ENCODE measurements around the gene DEAF1. TPM values are rescaled to one million over a fixed set of nuclear protein-coding genes. Genes with fewer than 3 reads are reported as not detected.

Gene DEAF1
- total and polyA plus RNA-seq, 7 donors, result 12.5 to 30.0 (median 18.1) TPM

DNA sequence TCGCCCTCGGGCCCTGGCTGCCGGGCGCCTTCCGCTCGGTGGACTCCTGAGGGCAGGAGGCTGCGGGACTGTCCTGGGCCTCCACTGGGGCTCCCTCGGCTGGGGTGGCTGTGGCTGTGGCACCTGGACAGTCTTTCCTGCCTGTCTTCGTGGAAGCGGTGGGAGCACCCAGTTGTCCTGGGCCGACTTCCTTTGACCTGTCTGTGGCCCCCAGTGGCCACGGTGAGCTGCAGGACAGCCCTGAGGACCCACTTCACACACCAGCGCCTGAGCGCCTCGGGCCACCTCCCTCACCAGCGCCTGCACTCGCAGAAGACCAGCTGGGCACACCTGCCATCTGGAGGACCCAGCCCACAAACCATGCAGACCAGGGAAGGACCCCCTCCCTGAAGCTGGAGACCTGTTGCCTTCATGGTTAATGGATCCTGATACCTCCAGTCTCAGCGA, 9.2 kb upstream of the DEAF1 start:
- H3K27ac ChIP-seq, result no peak overlapping the region
- 70 to 81% (median 75%) methylated on average over 16 to 18 of the region's 18 CpGs for WGBS, 3 donors
- H3K27me3 ChIP-seq (ENCODE audit: insufficient read depth in 3 of 3, low read length in 2 of 3), result peaks cover 0 to 35% (median 19%) of the 10 kb centered on the region in 3 donors
- H3K9me3 ChIP-seq, result no peaks in the 10 kb centered on the region
- H3K4me3 ChIP-seq, result no peak overlapping the region
- no peak for ATAC-seq
- peaks cover 15% of the 10 kb centered on the region for H3K4me1 ChIP-seq
- no peak for TF ChIP-seq CTCF (IDR thresholded peaks at IDR 0.05)
- no peak for DNase-seq
- peaks cover 0 to 21% of the 10 kb centered on the region in 2 donors for H3K36me3 ChIP-seq (ENCODE audit: insufficient read depth in 1 of 2, low read depth in 1 of 2)
- intact Hi-C loops (cut with DNase I), result no loop called here

GRCh38 chr11:703506-703905, 8.5 kb upstream of the DEAF1 start:
- H3K9me3 ChIP-seq, result no peaks in the 10 kb centered on the region
- peaks cover 22% of the 10 kb centered on the region for H3K4me1 ChIP-seq
- H3K27ac ChIP-seq, result no peak overlapping the region
- no peak for TF ChIP-seq CTCF (IDR thresholded peaks at IDR 0.05)
- 72 to 81% (median 73%) methylated on average over 9 of the region's 9 CpGs for WGBS, 3 donors
- H3K4me3 ChIP-seq, result no peak overlapping the region
- H3K27me3 ChIP-seq (ENCODE audit: insufficient read depth in 3 of 3, low read length in 2 of 3), result peaks cover 0 to 31% (median 18%) of the 10 kb centered on the region in 3 donors
- ATAC-seq (no peak), DNase-seq (no peak)
- intact Hi-C loops (cut with DNase I), result no loop called here
- peaks cover 0 to 27% of the 10 kb centered on the region in 2 donors for H3K36me3 ChIP-seq (ENCODE audit: insufficient read depth in 1 of 2, low read depth in 1 of 2)

GRCh38 chr11:702462-703461, 7.7 kb upstream of the DEAF1 start:
- Histone ChIP-seq H3K27ac (no peak overlapping the region), H3K36me3 (ENCODE audit: insufficient read depth in 1 of 2, low read depth in 1 of 2) (peaks cover 0 to 27% of the 10 kb centered on the region in 2 donors)
- peak in 1 of 2 donors; percentile 44 for DNase-seq

DNA sequence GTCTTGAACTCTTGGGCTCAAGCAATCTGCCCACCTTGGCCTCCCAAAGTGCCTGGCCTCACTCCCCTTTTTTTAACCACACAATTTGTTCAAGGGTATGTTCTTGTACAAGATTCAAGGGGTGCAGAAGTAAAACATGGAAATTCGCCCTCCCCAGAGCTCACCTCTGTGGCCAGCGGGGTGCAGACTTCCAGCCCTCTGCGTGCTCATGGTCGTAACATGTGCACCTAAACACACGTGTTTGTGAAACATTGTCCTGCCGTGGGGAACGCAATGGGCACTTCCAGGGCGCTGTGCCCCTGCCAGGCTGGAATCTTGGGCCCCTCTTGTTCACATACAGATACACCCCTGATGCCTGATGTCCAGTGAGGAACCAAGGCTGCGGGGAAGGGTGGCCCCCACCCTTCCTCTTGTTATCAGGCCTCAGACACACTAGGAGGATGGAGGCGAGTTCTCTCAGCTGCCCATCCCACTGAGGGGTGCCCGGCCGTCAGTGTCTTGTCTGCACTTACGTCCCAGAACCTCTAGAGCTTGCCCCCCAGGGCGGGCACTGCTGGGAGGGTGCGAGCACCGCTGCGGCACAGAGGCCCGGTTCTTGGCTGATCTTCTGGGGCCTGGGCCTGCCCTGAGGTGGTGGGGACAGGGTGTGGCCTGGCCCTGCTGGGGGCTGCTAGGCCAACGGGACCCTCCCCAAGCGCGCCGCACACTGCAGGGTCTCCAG, 6.9 kb upstream of the DEAF1 start:
- Histone ChIP-seq H3K27me3 (ENCODE audit: insufficient read depth in 3 of 3, low read length in 2 of 3) (peaks cover 0 to 15% (median 5%) of the 10 kb centered on the region in 3 donors), H3K4me1 (peaks cover 33% of the 10 kb centered on the region), H3K36me3 (ENCODE audit: insufficient read depth in 1 of 2, low read depth in 1 of 2) (peaks cover 0 to 27% of the 10 kb centered on the region in 2 donors), H3K9me3 (no peaks in the 10 kb centered on the region), H3K27ac (no peak overlapping the region), H3K4me3 (no peak overlapping the region)
- intact Hi-C loops (cut with DNase I), result no loop called here
- no peak for TF ChIP-seq CTCF (IDR thresholded peaks at IDR 0.05)
- ATAC-seq, result no peak
- WGBS, 3 donors, result 79 to 91% (median 89%) methylated on average over 22 of the region's 22 CpGs
- no peak for DNase-seq

More at GRCh38 chr11:702462-703461, 7.7 kb upstream of the DEAF1 start:
- no peak overlapping the region for H3K4me3 ChIP-seq
- peak in 2 of 4 donors; percentile 23 to 36 for ATAC-seq
- no peak for TF ChIP-seq CTCF (IDR thresholded peaks at IDR 0.05)
- peaks cover 29% of the 10 kb centered on the region for H3K4me1 ChIP-seq
- WGBS, 3 donors, result 56 to 71% (median 57%) methylated on average over 24 to 26 of the region's 26 CpGs
- intact Hi-C loops (cut with DNase I), result no loop called here
- H3K27me3 ChIP-seq (ENCODE audit: insufficient read depth in 3 of 3, low read length in 2 of 3), result peaks cover 0 to 23% (median 11%) of the 10 kb centered on the region in 3 donors
- H3K9me3 ChIP-seq, result no peaks in the 10 kb centered on the region
